ENCODE results near the gene ERBB4. TPM values are rescaled to one million over a fixed set of nuclear protein-coding genes. Genes with fewer than 3 reads are reported as not detected.

Gene ERBB4
- total RNA-seq, 5 donors from 2014 or later (not counting 1 experiment from before 2014, with no cell fraction given): 0.03 to 0.06 TPM; not detected in 3

- H3K9me3 Mint-ChIP-seq: peaks cover 0 to 2% (median 0%) of the 10 kb centered on the region in 3 donors
- peak in 1 of 35 experiments; percentile 18 for DNase-seq
- no peaks in the 10 kb centered on the region for H3K4me1 ChIP-seq (ENCODE audit: control insufficient read depth in 1 of 2, extremely low read depth in 1 of 2, insufficient read depth in 2 of 2, low read length in 2 of 2)
These were observed 793.1 kb downstream of the ERBB4 start for GRCh38 chr2:211745295-211746097.

GRCh38 chr2:211744379-211744778 is 794.2 kb downstream of the ERBB4 start:
- H3K27me3 Mint-ChIP-seq: no peaks in the 10 kb centered on the region
- H3K4me1 ChIP-seq (ENCODE audit: control insufficient read depth in 1 of 2, extremely low read depth in 1 of 2, insufficient read depth in 2 of 2, low read length in 2 of 2): no peaks in the 10 kb centered on the region
- no peak overlapping the region for H3K4me3 Mint-ChIP-seq
- no peak overlapping the region for H3K27ac Mint-ChIP-seq
- H3K27ac ChIP-seq (ENCODE audit: low read length): no peak overlapping the region
- no peaks in the 10 kb centered on the region for H3K36me3 ChIP-seq (ENCODE audit: control insufficient read depth in 2 of 2, extremely low read depth in 1 of 2, insufficient read depth in 1 of 2, low read length in 1 of 2)
- peaks cover 0 to 2% (median 0%) of the 10 kb centered on the region in 3 donors for H3K9me3 Mint-ChIP-seq
- ChIA-PET CTCF (interaction anchor here in 1 of 2 donors (1.3 to 3.3 kb wide), 2 partner anchors 9 to 823 kb away, joined by 4 to 18 read pairs; no protein-coding TSS in a partner anchor), POLR2A (no interaction called here)
- H3K4me1 Mint-ChIP-seq: no peaks in the 10 kb centered on the region
- no peak overlapping the region for H3K4me3 ChIP-seq (ENCODE audit: control insufficient read depth in 1 of 2, extremely low read depth in 1 of 2, low read length in 1 of 2)
- DNase-seq (no peak), ATAC-seq (replicated peaks in 1 of 4) (no peak)
- no peaks in the 10 kb centered on the region for H3K27me3 ChIP-seq (replicated peaks in 1 of 2; ENCODE audit: control insufficient read depth in 2 of 2, extremely low read depth in 1 of 2, insufficient read depth in 2 of 2, low read length in 1 of 2)
- WGBS (ENCODE audit: insufficient coverage): 90% methylated on average over 3 of the region's 5 CpGs
- no peaks in the 10 kb centered on the region for H3K9me3 ChIP-seq
- H3K36me3 Mint-ChIP-seq: no peaks in the 10 kb centered on the region

More at GRCh38 chr2:211745295-211746097, 793.1 kb downstream of the ERBB4 start:
- no CpG with 5 or more reads among the region's 4 CpGs for WGBS (ENCODE audit: insufficient coverage)
- H3K27me3 ChIP-seq (replicated peaks in 1 of 2; ENCODE audit: control insufficient read depth in 2 of 2, extremely low read depth in 1 of 2, insufficient read depth in 2 of 2, low read length in 1 of 2): no peaks in the 10 kb centered on the region
- H3K27ac ChIP-seq (ENCODE audit: low read length): no peak overlapping the region
- H3K36me3 ChIP-seq (ENCODE audit: control insufficient read depth in 2 of 2, extremely low read depth in 1 of 2, insufficient read depth in 1 of 2, low read length in 1 of 2): no peaks in the 10 kb centered on the region
- Mint-ChIP-seq H3K27me3 (no peaks in the 10 kb centered on the region), H3K4me3 (no peak overlapping the region), H3K27ac (no peak overlapping the region), H3K36me3 (no peaks in the 10 kb centered on the region), H3K4me1 (no peaks in the 10 kb centered on the region)
- CTCF ChIA-PET: interaction anchor here in 1 of 2 donors (3.3 kb wide), 1 partner anchor 822 kb away, joined by 18 read pairs; no protein-coding TSS in a partner anchor
- POLR2A ChIA-PET: no interaction called here
- ATAC-seq (replicated peaks in 1 of 4): no peak
- H3K9me3 ChIP-seq: no peaks in the 10 kb centered on the region
- H3K4me3 ChIP-seq (ENCODE audit: control insufficient read depth in 1 of 2, extremely low read depth in 1 of 2, low read length in 1 of 2): no peak overlapping the region

GRCh38 chr2:211741966-211742365 is 796.6 kb downstream of the ERBB4 start:
- Mint-ChIP-seq H3K4me1 (no peaks in the 10 kb centered on the region), H3K27ac (no peak overlapping the region), H3K36me3 (no peaks in the 10 kb centered on the region), H3K9me3 (peaks cover 0 to 2% (median 0%) of the 10 kb centered on the region in 3 donors), H3K27me3 (no peaks in the 10 kb centered on the region), H3K4me3 (no peak overlapping the region)
- CTCF ChIA-PET: interaction anchor here in 1 of 2 donors (0.9 kb wide), 2 partner anchors 9 to 787 kb away, joined by 3 to 4 read pairs; no protein-coding TSS in a partner anchor
- ATAC-seq (replicated peaks in 1 of 4) (no peak), DNase-seq (no peak)
- Histone ChIP-seq H3K9me3 (no peaks in the 10 kb centered on the region), H3K27ac (ENCODE audit: low read length) (no peak overlapping the region), H3K4me3 (ENCODE audit: control insufficient read depth in 1 of 2, extremely low read depth in 1 of 2, low read length in 1 of 2) (no peak overlapping the region), H3K36me3 (ENCODE audit: control insufficient read depth in 2 of 2, extremely low read depth in 1 of 2, insufficient read depth in 1 of 2, low read length in 1 of 2) (no peaks in the 10 kb centered on the region), H3K27me3 (replicated peaks in 1 of 2; ENCODE audit: control insufficient read depth in 2 of 2, extremely low read depth in 1 of 2, insufficient read depth in 2 of 2, low read length in 1 of 2) (no peaks in the 10 kb centered on the region), H3K4me1 (ENCODE audit: control insufficient read depth in 1 of 2, extremely low read depth in 1 of 2, insufficient read depth in 2 of 2, low read length in 2 of 2) (no peaks in the 10 kb centered on the region)
- WGBS (ENCODE audit: insufficient coverage): no CpG with 5 or more reads among the region's 4 CpGs
- POLR2A ChIA-PET: no interaction called here

GRCh38 chr2:211737282-211737681 is 801.3 kb downstream of the ERBB4 start:
- ChIA-PET CTCF (interaction anchor here in 1 of 2 donors (0.5 kb wide), 1 partner anchor 15 kb away, joined by 5 read pairs; no protein-coding TSS in a partner anchor), POLR2A (no interaction called here)
- H3K27ac ChIP-seq (ENCODE audit: low read length): no peak overlapping the region
- H3K36me3 ChIP-seq (ENCODE audit: control insufficient read depth in 2 of 2, extremely low read depth in 1 of 2, insufficient read depth in 1 of 2, low read length in 1 of 2): no peaks in the 10 kb centered on the region
- H3K4me1 ChIP-seq (ENCODE audit: control insufficient read depth in 1 of 2, extremely low read depth in 1 of 2, insufficient read depth in 2 of 2, low read length in 2 of 2): no peaks in the 10 kb centered on the region
- no peak for DNase-seq
- ATAC-seq (replicated peaks in 1 of 4): no peak
- Mint-ChIP-seq H3K4me3 (no peak overlapping the region), H3K27ac (no peak overlapping the region), H3K4me1 (no peaks in the 10 kb centered on the region), H3K9me3 (peaks cover 0 to 4% (median 0%) of the 10 kb centered on the region in 3 donors), H3K36me3 (no peaks in the 10 kb centered on the region), H3K27me3 (no peaks in the 10 kb centered on the region)
- no peaks in the 10 kb centered on the region for H3K9me3 ChIP-seq
- H3K27me3 ChIP-seq (replicated peaks in 1 of 2; ENCODE audit: control insufficient read depth in 2 of 2, extremely low read depth in 1 of 2, insufficient read depth in 2 of 2, low read length in 1 of 2): no peaks in the 10 kb centered on the region
- no peak overlapping the region for H3K4me3 ChIP-seq (ENCODE audit: control insufficient read depth in 1 of 2, extremely low read depth in 1 of 2, low read length in 1 of 2)
- WGBS (ENCODE audit: insufficient coverage): no CpG with 5 or more reads among the region's 3 CpGs

GRCh38 chr2:211730215-211730614 is 808.4 kb downstream of the ERBB4 start:
- Mint-ChIP-seq H3K9me3 (peaks cover 0 to 1% (median 0%) of the 10 kb centered on the region in 3 donors), H3K36me3 (no peaks in the 10 kb centered on the region), H3K27me3 (no peaks in the 10 kb centered on the region), H3K4me1 (no peaks in the 10 kb centered on the region), H3K4me3 (no peak overlapping the region), H3K27ac (no peak overlapping the region)
- Histone ChIP-seq H3K27ac (ENCODE audit: low read length) (no peak overlapping the region), H3K27me3 (replicated peaks in 1 of 2; ENCODE audit: control insufficient read depth in 2 of 2, extremely low read depth in 1 of 2, insufficient read depth in 2 of 2, low read length in 1 of 2) (no peaks in the 10 kb centered on the region), H3K9me3 (no peaks in the 10 kb centered on the region), H3K4me1 (ENCODE audit: control insufficient read depth in 1 of 2, extremely low read depth in 1 of 2, insufficient read depth in 2 of 2, low read length in 2 of 2) (no peaks in the 10 kb centered on the region), H3K4me3 (ENCODE audit: control insufficient read depth in 1 of 2, extremely low read depth in 1 of 2, low read length in 1 of 2) (no peak overlapping the region), H3K36me3 (ENCODE audit: control insufficient read depth in 2 of 2, extremely low read depth in 1 of 2, insufficient read depth in 1 of 2, low read length in 1 of 2) (no peaks in the 10 kb centered on the region)
- no CpG with 5 or more reads among the region's 2 CpGs for WGBS (ENCODE audit: insufficient coverage)
- no peak for DNase-seq
- POLR2A ChIA-PET: no interaction called here
- no peak for ATAC-seq (replicated peaks in 1 of 4)
- CTCF ChIA-PET: no interaction called here

- H3K4me1 ChIP-seq (ENCODE audit: control insufficient read depth in 1 of 2, extremely low read depth in 1 of 2, insufficient read depth in 2 of 2, low read length in 2 of 2): no peaks in the 10 kb centered on the region
- Mint-ChIP-seq H3K4me1 (no peaks in the 10 kb centered on the region), H3K27ac (no peak overlapping the region), H3K27me3 (no peaks in the 10 kb centered on the region), H3K9me3 (no peaks in the 10 kb centered on the region), H3K4me3 (no peak overlapping the region), H3K36me3 (no peaks in the 10 kb centered on the region)
- DNase-seq (no peak), ATAC-seq (replicated peaks in 1 of 4) (no peak)
- POLR2A ChIA-PET: no interaction called here
- no peaks in the 10 kb centered on the region for H3K9me3 ChIP-seq
- H3K36me3 ChIP-seq (ENCODE audit: control insufficient read depth in 2 of 2, extremely low read depth in 1 of 2, insufficient read depth in 1 of 2, low read length in 1 of 2): no peaks in the 10 kb centered on the region
- H3K4me3 ChIP-seq (ENCODE audit: control insufficient read depth in 1 of 2, extremely low read depth in 1 of 2, low read length in 1 of 2): no peak overlapping the region
- no peaks in the 10 kb centered on the region for H3K27me3 ChIP-seq (replicated peaks in 1 of 2; ENCODE audit: control insufficient read depth in 2 of 2, extremely low read depth in 1 of 2, insufficient read depth in 2 of 2, low read length in 1 of 2)
- CTCF ChIA-PET: no interaction called here
- H3K27ac ChIP-seq (ENCODE audit: low read length): no peak overlapping the region
These were observed 809.2 kb downstream of the ERBB4 start for GRCh38 chr2:211729433-211729832.

All from T-cell (primary cell).